Skeletal muscle tissue (tissue), 4 donors: ENCODE results near the gene DYSF. TPM values are rescaled to one million over a fixed set of nuclear protein-coding genes. Genes with fewer than 3 reads are reported as not detected.
A peak's percentile ranks its signal among the peaks of the same experiment; 100 is the strongest.
"Not testable (repeated sequence)": the region's sequence is repeated elsewhere in the genome, so short reads cannot be mapped to it uniquely, and the experiment has no call there.

Source experiments
- H3K27ac ChIP-seq: one replicate; pipeline ENCODE4 v1.7.0; 2013; ENCODE audit warnings: mild to moderate bottlenecking, low read depth, low read length, inconsistent platforms
- H3K27me3 ChIP-seq, 3 donors: one replicate each; pipeline ENCODE4 v1.7.0; 2013; ENCODE audit warnings: low read length in 3 of 3; ENCODE audit not compliant: control insufficient read depth in 3 of 3, insufficient read depth in 3 of 3
- H3K36me3 ChIP-seq, 3 donors: one replicate each; pipeline ENCODE4 v1.7.0; 2013; ENCODE audit warnings: low read length in 3 of 3; ENCODE audit not compliant: control insufficient read depth in 3 of 3, insufficient read depth in 3 of 3
- H3K4me1 ChIP-seq, 3 donors: one replicate each; pipeline ENCODE4 v1.7.0; 2013; ENCODE audit warnings: low read length in 3 of 3, mild to moderate bottlenecking in 3 of 3; ENCODE audit not compliant: control insufficient read depth in 3 of 3, insufficient read depth in 3 of 3
- H3K4me3 ChIP-seq, 3 donors: one replicate each; pipeline ENCODE4 v1.7.0; 2013; ENCODE audit warnings: low read length in 3 of 3
- H3K9ac ChIP-seq, 3 donors: one replicate each; pipeline ENCODE4 v1.7.0; 2013; ENCODE audit warnings: low read length in 3 of 3, mild to moderate bottlenecking in 3 of 3, moderate library complexity in 2 of 3, low read depth in 1 of 3
- H3K9me3 ChIP-seq, 3 donors: one replicate each; pipeline ENCODE4 v1.7.0; 2013; ENCODE audit warnings: low read length in 3 of 3; ENCODE audit not compliant: control insufficient read depth in 3 of 3
- total RNA-seq: library from RNA; depleted of rRNA; stranded (reverse); fragments of >200 nt; gene quantifications from one replicate; pipeline ENCODE4 v1.2.3, GENCODE V29; 2014
- donor health status: Osteomylitis.

DYSF gene
- total RNA-seq, 1 donor from 2014 or later: 88.7 TPM

- H3K9ac ChIP-seq: no peak overlapping the region
- H3K4me3 ChIP-seq: no peak overlapping the region
- no peaks in the 10 kb centered on the region for H3K9me3 ChIP-seq
- H3K4me1 ChIP-seq: peaks cover 2 to 23% (median 16%) of the 10 kb centered on the region in 3 donors
- no peaks in the 10 kb centered on the region for H3K27me3 ChIP-seq
- H3K27ac ChIP-seq: no peak overlapping the region
- H3K36me3 ChIP-seq: peaks cover 0 to 4% (median 0%) of the 10 kb centered on the region in 3 donors
Observed at GRCh38 chr2:71637736-71638135, 184.4 kb downstream of the DYSF start.

DNA sequence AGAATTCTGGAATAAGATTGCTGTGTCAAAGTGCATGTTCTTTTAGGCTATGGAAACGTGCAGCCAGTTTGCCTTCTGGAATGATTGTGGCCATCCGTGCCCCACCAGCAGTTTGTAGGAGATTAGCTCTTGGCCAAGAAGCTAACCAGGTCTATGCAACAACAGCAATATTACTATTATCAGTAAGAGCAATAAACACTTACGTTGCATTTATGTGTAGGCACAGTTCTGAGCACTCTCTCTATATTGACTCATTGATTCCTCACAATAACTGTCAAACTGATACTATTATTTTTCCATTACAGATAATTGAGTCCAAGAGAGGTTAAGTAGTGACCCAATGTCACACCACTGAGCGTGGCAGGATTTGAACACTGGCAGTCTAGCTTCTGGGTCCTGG, 186.4 kb downstream of the DYSF start:
- H3K4me3 ChIP-seq: no peak overlapping the region
- H3K9ac ChIP-seq: no peak overlapping the region
- H3K27ac ChIP-seq: peak overlapping the region; percentile 33
- H3K27me3 ChIP-seq: no peaks in the 10 kb centered on the region
- peaks cover 3 to 9% (median 4%) of the 10 kb centered on the region in 3 donors for H3K36me3 ChIP-seq
- peaks cover 2 to 30% (median 16%) of the 10 kb centered on the region in 3 donors for H3K4me1 ChIP-seq
- no peaks in the 10 kb centered on the region for H3K9me3 ChIP-seq

- H3K9ac ChIP-seq: no peak overlapping the region
- peak overlapping the region; percentile 33 for H3K27ac ChIP-seq
- no peak overlapping the region for H3K4me3 ChIP-seq
- peaks cover 9 to 35% (median 23%) of the 10 kb centered on the region in 3 donors for H3K4me1 ChIP-seq
- peaks cover 3 to 9% (median 4%) of the 10 kb centered on the region in 3 donors for H3K36me3 ChIP-seq
- H3K27me3 ChIP-seq: no peaks in the 10 kb centered on the region
- H3K9me3 ChIP-seq: no peaks in the 10 kb centered on the region
Observed at GRCh38 chr2:71640489-71640888, 187.1 kb downstream of the DYSF start.

- Histone ChIP-seq H3K9ac (peak overlapping the region in 1 of 3 donors; percentile 47), H3K9me3 (no peaks in the 10 kb centered on the region), H3K36me3 (peaks cover 3 to 9% (median 4%) of the 10 kb centered on the region in 3 donors), H3K27ac (no peak overlapping the region), H3K4me3 (no peak overlapping the region), H3K4me1 (peaks cover 15 to 30% (median 19%) of the 10 kb centered on the region in 3 donors), H3K27me3 (no peaks in the 10 kb centered on the region)
Observed at GRCh38 chr2:71643674-71644357, 190.5 kb downstream of the DYSF start.

GRCh38 chr2:71646028-71646427, 192.7 kb downstream of the DYSF start:
- Histone ChIP-seq H3K36me3 (peaks cover 3 to 9% (median 4%) of the 10 kb centered on the region in 3 donors), H3K9ac (peak overlapping the region; percentile 14 to 73 (median 65)), H3K9me3 (no peaks in the 10 kb centered on the region), H3K4me1 (peaks cover 13 to 24% (median 15%) of the 10 kb centered on the region in 3 donors), H3K27me3 (no peaks in the 10 kb centered on the region), H3K4me3 (no peak overlapping the region), H3K27ac (peak overlapping the region; percentile 84)

DNA sequence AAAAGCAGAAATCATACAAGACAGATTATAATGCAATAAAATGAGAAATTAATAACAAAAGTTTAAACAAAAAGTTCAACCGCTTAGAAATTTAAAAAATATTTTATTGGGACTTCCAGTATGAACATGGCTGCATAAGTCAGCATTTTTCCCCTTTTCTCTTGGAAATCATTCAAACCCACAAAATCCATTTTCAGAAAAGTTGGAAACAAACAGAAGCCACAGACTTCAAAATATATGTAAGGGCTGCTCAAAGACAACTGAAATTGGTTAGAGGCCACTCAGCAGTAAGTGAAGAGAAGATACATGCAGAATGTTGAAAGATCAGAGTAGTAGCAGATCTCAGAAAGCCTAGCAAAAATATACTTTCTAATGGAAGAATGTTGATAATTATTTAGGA, 194.0 kb downstream of the DYSF start:
- H3K27ac ChIP-seq: no peak overlapping the region
- no peaks in the 10 kb centered on the region for H3K27me3 ChIP-seq
- H3K4me3 ChIP-seq: no peak overlapping the region
- peaks cover 13 to 24% (median 15%) of the 10 kb centered on the region in 3 donors for H3K4me1 ChIP-seq
- H3K36me3 ChIP-seq: peaks cover 4 to 6% (median 5%) of the 10 kb centered on the region in 3 donors
- H3K9me3 ChIP-seq: no peaks in the 10 kb centered on the region
- H3K9ac ChIP-seq: no peak overlapping the region

DNA sequence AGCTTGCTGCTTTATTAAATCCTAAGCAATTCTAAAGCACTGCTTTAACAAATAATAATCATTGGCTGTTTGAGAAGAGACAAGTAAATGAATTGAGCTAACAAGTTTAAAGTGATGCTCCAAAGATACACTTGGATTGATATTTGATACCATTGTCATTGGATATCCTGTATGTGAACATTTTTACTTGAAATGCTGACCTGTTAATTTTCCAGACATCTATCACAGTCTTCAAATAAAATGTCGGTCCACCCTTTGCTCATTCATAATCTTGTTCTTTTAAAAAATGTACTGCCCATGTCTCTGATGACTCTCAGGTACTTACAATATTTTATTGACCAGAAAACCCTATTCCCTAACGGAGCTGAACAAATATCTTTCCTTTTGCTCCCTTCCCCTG, 202.1 kb downstream of the DYSF start:
- Histone ChIP-seq H3K4me1 (no peaks in the 10 kb centered on the region), H3K9ac (no peak overlapping the region), H3K4me3 (no peak overlapping the region), H3K27me3 (no peaks in the 10 kb centered on the region), H3K9me3 (no peaks in the 10 kb centered on the region), H3K27ac (no peak overlapping the region), H3K36me3 (peaks cover 12 to 27% (median 22%) of the 10 kb centered on the region in 3 donors)

- H3K36me3 ChIP-seq: peaks cover 14 to 42% (median 29%) of the 10 kb centered on the region in 3 donors
Observed at GRCh38 chr2:71658256-71658655, 204.9 kb downstream of the DYSF start.

GRCh38 chr2:71658771-71659170, 205.4 kb downstream of the DYSF start:
- Histone ChIP-seq H3K4me3 (no peak overlapping the region), H3K27me3 (no peaks in the 10 kb centered on the region), H3K27ac (no peak overlapping the region), H3K36me3 (peaks cover 14 to 45% (median 34%) of the 10 kb centered on the region in 3 donors), H3K9me3 (no peaks in the 10 kb centered on the region), H3K4me1 (no peaks in the 10 kb centered on the region), H3K9ac (no peak overlapping the region)

More at GRCh38 chr2:71658256-71658655, 204.9 kb downstream of the DYSF start:
- not testable (repeated sequence) for H3K9ac ChIP-seq, H3K4me3 ChIP-seq, H3K27me3 ChIP-seq, H3K9me3 ChIP-seq, H3K27ac ChIP-seq, H3K4me1 ChIP-seq

- H3K4me1 ChIP-seq: no peaks in the 10 kb centered on the region
Observed at GRCh38 chr2:71659868-71660518, 206.6 kb downstream of the DYSF start.

More at GRCh38 chr2:71659868-71660518, 206.6 kb downstream of the DYSF start:
- H3K27me3 ChIP-seq: no peaks in the 10 kb centered on the region
- H3K27ac ChIP-seq: no peak overlapping the region
- no peak overlapping the region for H3K4me3 ChIP-seq
- peaks cover 25 to 57% (median 43%) of the 10 kb centered on the region in 3 donors for H3K36me3 ChIP-seq
- no peaks in the 10 kb centered on the region for H3K9me3 ChIP-seq
- H3K9ac ChIP-seq: no peak overlapping the region
